Prostate gland (tissue), 2 donors: ENCODE results near the gene SHANK3. TPM values are rescaled to one million over a fixed set of nuclear protein-coding genes. Genes with fewer than 3 reads are reported as not detected.
"Not testable (repeated sequence)": the region's sequence is repeated elsewhere in the genome, so short reads cannot be mapped to it uniquely, and the experiment has no call there.

Source experiments
- DNase-seq: peaks from one replicate; pipeline ENCODE4 v3.0.0-alpha.2; 2019; ENCODE audit warnings: low spot score
- H3K27ac ChIP-seq, 2 donors: fragments of 200-600 bp; sonication (generic); 2 replicates each; pipeline ENCODE4 v1.5.1; 2017 to 2019
- H3K27me3 ChIP-seq: fragments of 200-600 bp; sonication (generic); replicated peaks from 2 replicates; pipeline ENCODE4 v1.5.1; 2019; ENCODE audit not compliant: insufficient read depth
- H3K36me3 ChIP-seq, 2 donors: fragments of 200-600 bp; sonication (generic); 1 replicate in 1 of 2; 2 replicates in 1 of 2; pipeline versions ENCODE4 v1.5.1 to v1.8.1; 2017 to 2019
- H3K4me1 ChIP-seq: fragments of 200-600 bp; sonication (generic); replicated peaks from 2 replicates; pipeline ENCODE4 v1.5.1; 2019
- H3K4me3 ChIP-seq, 2 donors: fragments of 200-600 bp; sonication (generic); 2 replicates each; pipeline ENCODE4 v1.5.1; 2017 to 2019
- H3K9me3 ChIP-seq: fragments of 200-600 bp; sonication (generic); 2 replicates; pipeline ENCODE4 v1.5.1; 2017
- POLR2A ChIP-seq: fragments of 450-650 bp; IDR thresholded peaks from one replicate; pipeline ENCODE4 v1.6.1; 2016; ENCODE audit warnings: antibody characterized with exemption, mild to moderate bottlenecking
- POLR2AphosphoS5 ChIP-seq: sonication (generic); formaldehyde crosslinking; IDR thresholded peaks from one replicate; pipeline ENCODE4 v1.6.1; 2017; ENCODE audit warnings: antibody characterized with exemption
- WGBS: methylation state at CpG from one replicate; pipeline ENCODE4 v1.1.5; 2018; 5-methylcytosine and 5-hydroxymethylcytosine counted together
- intact Hi-C: fragments of 100-400 bp; cut with DNase I; formaldehyde crosslinking; loops from one replicate; pipeline ENCODE4 v1.14.2; 2022
- total RNA-seq, 2 donors: library from RNA; depleted of rRNA; stranded (reverse); fragments of >200 nt; gene quantifications; one replicate each; pipeline ENCODE4 v1.1.0, GENCODE V29; 2016
- TF ChIP-seq, protein P1 (sequence below), 4 experiments: fragments of 200-600 bp in 2 of 4; fragments of 450-650 bp in 2 of 4; sonication (generic) in 2 of 4; IDR thresholded peaks; 1 replicate in 3 of 4; 2 replicates in 1 of 4; pipeline ENCODE4 v1.5.1; 2016 to 2019; ENCODE audit warnings: antibody characterized with exemption in 4 of 4, mild to moderate bottlenecking in 2 of 4, moderate library complexity in 2 of 4

Gene SHANK3
- total RNA-seq, 2 donors from 2014 or later = 9.1 to 18.3 TPM

DNA sequence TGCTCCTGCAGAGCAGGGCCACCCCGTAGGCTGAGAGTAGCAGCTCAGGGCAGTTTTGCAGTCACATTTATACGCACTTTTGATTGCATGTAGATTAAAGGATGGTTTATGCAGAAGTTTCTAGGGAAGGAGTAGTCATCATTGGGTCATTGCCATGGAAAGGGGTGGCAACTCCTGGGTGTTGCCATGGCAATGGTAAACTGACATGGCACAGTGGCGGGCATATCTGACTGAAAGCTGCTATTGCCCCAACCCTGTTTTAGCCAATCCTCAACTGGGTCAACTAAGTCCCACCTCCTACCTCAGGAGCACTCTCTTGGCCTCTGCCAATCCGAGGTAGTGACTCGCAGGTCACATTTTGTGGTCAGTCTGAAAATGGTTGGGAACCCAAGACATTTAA, 42.2 kb upstream of the SHANK3 start:
- no peak for DNase-seq
- intact Hi-C loops = no loop called here
- Histone ChIP-seq H3K27ac (no peak overlapping the region), H3K4me1 (no peaks in the 10 kb centered on the region), H3K4me3 (no peak overlapping the region), H3K27me3 (no peaks in the 10 kb centered on the region), H3K36me3 (no peaks in the 10 kb centered on the region), H3K9me3 (no peaks in the 10 kb centered on the region)
- no peak for TF ChIP-seq POLR2AphosphoS5
- TF ChIP-seq POLR2A = no peak
- 88% methylated on average over 5 of the region's 5 CpGs for WGBS

GRCh38 chr22:50633086-50633485, 39.5 kb upstream of the SHANK3 start:
- WGBS = 93% methylated on average over 5 of the region's 5 CpGs
- Histone ChIP-seq H3K36me3 (no peaks in the 10 kb centered on the region), H3K9me3 (no peaks in the 10 kb centered on the region), H3K27ac (no peak overlapping the region), H3K27me3 (no peaks in the 10 kb centered on the region), H3K4me3 (no peak overlapping the region), H3K4me1 (no peaks in the 10 kb centered on the region)
- intact Hi-C loops = no loop called here
- no peak for DNase-seq
- TF ChIP-seq, protein P1, sequence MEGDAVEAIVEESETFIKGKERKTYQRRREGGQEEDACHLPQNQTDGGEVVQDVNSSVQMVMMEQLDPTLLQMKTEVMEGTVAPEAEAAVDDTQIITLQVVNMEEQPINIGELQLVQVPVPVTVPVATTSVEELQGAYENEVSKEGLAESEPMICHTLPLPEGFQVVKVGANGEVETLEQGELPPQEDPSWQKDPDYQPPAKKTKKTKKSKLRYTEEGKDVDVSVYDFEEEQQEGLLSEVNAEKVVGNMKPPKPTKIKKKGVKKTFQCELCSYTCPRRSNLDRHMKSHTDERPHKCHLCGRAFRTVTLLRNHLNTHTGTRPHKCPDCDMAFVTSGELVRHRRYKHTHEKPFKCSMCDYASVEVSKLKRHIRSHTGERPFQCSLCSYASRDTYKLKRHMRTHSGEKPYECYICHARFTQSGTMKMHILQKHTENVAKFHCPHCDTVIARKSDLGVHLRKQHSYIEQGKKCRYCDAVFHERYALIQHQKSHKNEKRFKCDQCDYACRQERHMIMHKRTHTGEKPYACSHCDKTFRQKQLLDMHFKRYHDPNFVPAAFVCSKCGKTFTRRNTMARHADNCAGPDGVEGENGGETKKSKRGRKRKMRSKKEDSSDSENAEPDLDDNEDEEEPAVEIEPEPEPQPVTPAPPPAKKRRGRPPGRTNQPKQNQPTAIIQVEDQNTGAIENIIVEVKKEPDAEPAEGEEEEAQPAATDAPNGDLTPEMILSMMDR (IDR thresholded peaks at IDR 0.05) = no peak
- TF ChIP-seq POLR2A = no peak
- no peak for TF ChIP-seq POLR2AphosphoS5

DNA sequence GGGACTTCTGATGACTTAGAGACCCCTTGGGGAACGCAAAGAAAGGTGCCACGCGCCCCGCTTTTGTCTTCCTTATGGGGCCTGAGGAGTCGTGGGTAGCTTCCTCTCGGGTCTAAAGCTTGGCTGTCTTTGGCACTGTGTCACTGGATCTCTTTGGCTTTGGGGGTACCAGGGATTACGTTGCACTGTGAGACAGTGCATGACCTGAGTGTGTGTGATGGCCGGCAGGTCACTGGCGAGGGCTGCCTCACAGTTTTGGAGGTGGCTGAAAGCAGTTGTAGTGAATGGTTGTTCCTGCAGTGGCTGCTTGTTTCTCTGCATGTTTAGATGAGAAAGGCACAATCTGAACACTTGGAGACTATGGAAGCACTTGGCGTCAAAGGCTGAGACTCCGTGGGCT, 38.9 kb upstream of the SHANK3 start:
- no peak for DNase-seq
- intact Hi-C loops = no loop called here
- WGBS = 92% methylated on average over 11 of the region's 11 CpGs

DNA sequence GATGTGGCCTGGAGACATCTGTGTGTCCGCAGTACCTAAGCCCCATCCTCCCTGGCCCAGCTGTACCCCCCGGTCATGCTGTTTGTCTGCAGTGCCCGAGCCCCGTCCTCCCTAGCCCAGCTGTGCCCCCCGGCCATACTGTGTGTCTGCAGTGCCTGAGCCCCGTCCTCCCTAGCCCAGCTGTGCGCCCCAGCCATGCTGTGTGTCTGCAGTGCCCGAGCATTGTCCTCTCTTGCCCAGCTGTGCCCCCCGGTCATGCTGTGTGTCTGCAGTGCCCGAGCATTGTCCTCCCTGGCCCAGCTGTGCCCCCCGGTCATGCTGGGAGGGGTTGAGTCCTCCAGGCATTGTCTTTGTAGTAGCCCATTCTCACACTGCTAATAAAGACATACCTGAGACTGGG, 37.0 kb upstream of the SHANK3 start:
- intact Hi-C loops = no loop called here
- Histone ChIP-seq H3K27me3 (no peaks in the 10 kb centered on the region), H3K36me3 (no peaks in the 10 kb centered on the region), H3K4me3 (no peak overlapping the region), H3K9me3 (no peaks in the 10 kb centered on the region), H3K27ac (no peak overlapping the region), H3K4me1 (no peaks in the 10 kb centered on the region)
- no peak for TF ChIP-seq POLR2A
- TF ChIP-seq POLR2AphosphoS5 = no peak
- TF ChIP-seq, protein P1 (IDR thresholded peaks at IDR 0.05) = no peak
- no peak for DNase-seq
- WGBS = 94% methylated on average over 11 of the region's 11 CpGs

More for the DNA sequence above, 38.9 kb upstream of the SHANK3 start:
- H3K36me3 ChIP-seq = no peaks in the 10 kb centered on the region
- H3K27me3 ChIP-seq = no peaks in the 10 kb centered on the region
- no peak overlapping the region for H3K27ac ChIP-seq
- no peaks in the 10 kb centered on the region for H3K4me1 ChIP-seq
- TF ChIP-seq POLR2A (no peak), POLR2AphosphoS5 (no peak)
- TF ChIP-seq, protein P1 (IDR thresholded peaks at IDR 0.05) = no peak
- H3K4me3 ChIP-seq = no peak overlapping the region
- no peaks in the 10 kb centered on the region for H3K9me3 ChIP-seq

DNA sequence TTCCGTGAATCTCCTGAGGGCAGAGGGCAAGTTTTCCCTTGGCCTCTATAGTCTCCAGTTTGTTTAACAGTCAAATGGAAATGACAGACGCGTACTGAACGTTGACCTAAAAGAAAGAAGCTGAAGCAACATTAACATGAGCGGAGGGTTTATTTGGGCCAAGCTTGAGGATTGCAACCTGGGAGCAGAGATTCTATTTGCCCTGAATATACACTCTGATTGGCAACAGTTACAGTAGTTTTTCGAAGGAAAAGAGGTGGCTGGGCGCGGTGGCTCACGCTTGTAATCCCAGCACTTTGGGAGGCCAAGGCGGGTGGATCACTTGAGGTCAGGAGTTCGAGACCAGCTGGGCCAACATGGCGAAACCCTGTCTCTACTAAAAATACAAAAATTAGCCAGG, 32.3 kb upstream of the SHANK3 start:
- WGBS = 98% methylated on average over 12 of the region's 12 CpGs

GRCh38 chr22:50640857-50641647, 31.6 kb upstream of the SHANK3 start:
- H3K27me3 ChIP-seq = no peaks in the 10 kb centered on the region
- H3K27ac ChIP-seq = no peak overlapping the region
- H3K4me3 ChIP-seq = no peak overlapping the region
- no peaks in the 10 kb centered on the region for H3K4me1 ChIP-seq
- no peaks in the 10 kb centered on the region for H3K36me3 ChIP-seq
- no peak for DNase-seq
- 71% methylated on average over 15 of the region's 15 CpGs for WGBS
- TF ChIP-seq, protein P1 (IDR thresholded peaks at IDR 0.05) = no peak
- no peak for TF ChIP-seq POLR2A
- TF ChIP-seq POLR2AphosphoS5 = no peak
- no peaks in the 10 kb centered on the region for H3K9me3 ChIP-seq
- intact Hi-C loops = no loop called here

More for the DNA sequence above, 32.3 kb upstream of the SHANK3 start:
- H3K9me3 ChIP-seq, H3K4me3 ChIP-seq, intact Hi-C loops, H3K27ac ChIP-seq, DNase-seq, H3K27me3 ChIP-seq, H3K36me3 ChIP-seq, H3K4me1 ChIP-seq: not testable (repeated sequence)
